ENCODE results near the gene BMP7.

Gene BMP7

DNA sequence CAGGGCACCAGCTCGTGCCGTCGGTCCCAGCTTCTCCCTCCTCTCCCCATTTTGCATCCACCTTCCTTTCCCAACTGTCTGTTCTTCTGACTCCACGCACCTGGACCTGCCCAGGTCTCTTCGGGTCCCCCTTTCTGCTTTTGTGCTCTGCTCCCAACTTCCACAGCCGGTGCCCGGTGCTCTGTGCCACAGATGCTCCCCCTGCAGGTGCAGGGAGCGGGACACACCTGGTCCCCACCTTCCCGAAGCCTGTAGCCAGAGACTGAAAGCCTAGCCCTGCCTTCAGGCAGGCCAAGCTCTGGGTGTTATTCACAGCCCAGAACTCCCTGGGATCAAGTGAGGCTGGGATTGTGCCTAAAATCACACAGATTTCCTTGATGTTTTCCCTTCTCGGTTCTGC is 24.6 kb upstream of the BMP7 start:
- H3K36me3 ChIP-seq: no peaks in the 10 kb centered on the region
- H3K27ac ChIP-seq: no peak overlapping the region
- no peak for DNase-seq
- H3K9me3 ChIP-seq: no peaks in the 10 kb centered on the region
- intact Hi-C loops (cut with DNase I; ENCODE audit: low total_unique reads): no loop called here
- no peaks in the 10 kb centered on the region for H3K4me1 ChIP-seq
- TF ChIP-seq, protein P1, sequence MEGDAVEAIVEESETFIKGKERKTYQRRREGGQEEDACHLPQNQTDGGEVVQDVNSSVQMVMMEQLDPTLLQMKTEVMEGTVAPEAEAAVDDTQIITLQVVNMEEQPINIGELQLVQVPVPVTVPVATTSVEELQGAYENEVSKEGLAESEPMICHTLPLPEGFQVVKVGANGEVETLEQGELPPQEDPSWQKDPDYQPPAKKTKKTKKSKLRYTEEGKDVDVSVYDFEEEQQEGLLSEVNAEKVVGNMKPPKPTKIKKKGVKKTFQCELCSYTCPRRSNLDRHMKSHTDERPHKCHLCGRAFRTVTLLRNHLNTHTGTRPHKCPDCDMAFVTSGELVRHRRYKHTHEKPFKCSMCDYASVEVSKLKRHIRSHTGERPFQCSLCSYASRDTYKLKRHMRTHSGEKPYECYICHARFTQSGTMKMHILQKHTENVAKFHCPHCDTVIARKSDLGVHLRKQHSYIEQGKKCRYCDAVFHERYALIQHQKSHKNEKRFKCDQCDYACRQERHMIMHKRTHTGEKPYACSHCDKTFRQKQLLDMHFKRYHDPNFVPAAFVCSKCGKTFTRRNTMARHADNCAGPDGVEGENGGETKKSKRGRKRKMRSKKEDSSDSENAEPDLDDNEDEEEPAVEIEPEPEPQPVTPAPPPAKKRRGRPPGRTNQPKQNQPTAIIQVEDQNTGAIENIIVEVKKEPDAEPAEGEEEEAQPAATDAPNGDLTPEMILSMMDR (IDR thresholded peaks at IDR 0.05): no peak
- H3K27me3 ChIP-seq: peaks cover 0 to 72% of the 10 kb centered on the region in 2 donors
- H3K4me3 ChIP-seq: no peak overlapping the region

DNA sequence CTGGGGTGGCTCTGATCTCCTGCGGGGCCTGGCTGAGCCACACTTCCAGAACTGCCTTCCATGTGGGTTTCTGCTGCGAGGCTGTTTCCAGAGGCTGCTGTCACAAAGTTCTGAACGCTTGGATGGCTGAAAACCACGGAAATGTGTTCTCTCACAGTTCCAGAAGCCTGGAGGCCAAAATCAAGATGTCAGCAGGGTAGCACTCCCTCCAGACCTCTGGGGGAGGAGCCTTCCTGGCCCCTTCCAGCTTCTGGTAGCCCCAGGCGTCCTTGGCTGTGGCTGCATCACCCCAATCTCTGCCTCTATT is 23.7 kb upstream of the BMP7 start:
- Histone ChIP-seq H3K9me3 (no peaks in the 10 kb centered on the region), H3K36me3 (no peaks in the 10 kb centered on the region), H3K4me1 (no peaks in the 10 kb centered on the region), H3K27me3 (peaks cover 0 to 79% of the 10 kb centered on the region in 2 donors), H3K27ac (no peak overlapping the region), H3K4me3 (no peak overlapping the region)
- no peak for DNase-seq
- TF ChIP-seq, protein P1 (IDR thresholded peaks at IDR 0.05): no peak
- intact Hi-C loops (cut with DNase I; ENCODE audit: low total_unique reads): no loop called here

DNA sequence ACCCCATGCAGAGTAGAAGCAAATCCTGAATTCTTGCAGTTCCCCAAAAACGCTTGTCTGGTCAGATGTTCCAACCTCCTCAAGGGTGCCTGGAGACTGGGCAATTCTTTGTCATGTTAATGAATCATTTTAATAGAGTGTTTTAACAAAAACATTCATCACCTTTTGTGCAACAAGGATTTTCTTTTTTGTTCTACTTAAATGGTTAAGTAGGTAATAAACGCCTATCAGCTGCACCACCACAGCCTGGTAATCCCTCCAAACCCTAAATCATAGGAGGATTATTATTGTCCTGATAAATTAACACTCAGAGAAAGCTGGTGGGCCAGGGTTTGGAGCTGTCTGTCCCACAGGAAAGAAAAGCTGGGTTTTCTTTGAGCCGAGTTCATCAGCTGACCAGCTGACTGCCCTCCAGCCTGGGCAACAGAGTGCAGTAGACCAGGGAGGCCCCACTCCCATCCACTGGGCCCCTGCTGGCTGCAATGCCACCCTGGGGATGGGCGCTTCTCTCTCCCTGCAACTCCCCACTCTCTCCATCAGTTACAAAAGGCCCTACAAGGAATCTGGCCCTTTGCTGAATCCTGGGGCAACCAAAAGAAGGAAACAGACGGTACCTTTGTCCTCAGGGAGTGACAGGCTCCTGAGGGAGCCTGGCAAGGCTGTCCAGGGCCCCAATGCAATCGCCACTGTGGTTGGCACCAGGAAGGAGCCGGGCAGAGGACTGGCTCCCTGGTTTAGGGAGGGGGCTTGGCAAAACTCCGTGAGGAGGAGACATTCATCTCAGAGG is 23.1 kb upstream of the BMP7 start:
- Histone ChIP-seq H3K4me3 (no peak overlapping the region), H3K36me3 (no peaks in the 10 kb centered on the region), H3K4me1 (no peaks in the 10 kb centered on the region), H3K27me3 (peaks cover 0 to 79% of the 10 kb centered on the region in 2 donors), H3K27ac (no peak overlapping the region), H3K9me3 (no peaks in the 10 kb centered on the region)
- no peak for DNase-seq
- intact Hi-C loops (cut with DNase I; ENCODE audit: low total_unique reads): no loop called here
- TF ChIP-seq, protein P1 (IDR thresholded peaks at IDR 0.05): no peak

DNA sequence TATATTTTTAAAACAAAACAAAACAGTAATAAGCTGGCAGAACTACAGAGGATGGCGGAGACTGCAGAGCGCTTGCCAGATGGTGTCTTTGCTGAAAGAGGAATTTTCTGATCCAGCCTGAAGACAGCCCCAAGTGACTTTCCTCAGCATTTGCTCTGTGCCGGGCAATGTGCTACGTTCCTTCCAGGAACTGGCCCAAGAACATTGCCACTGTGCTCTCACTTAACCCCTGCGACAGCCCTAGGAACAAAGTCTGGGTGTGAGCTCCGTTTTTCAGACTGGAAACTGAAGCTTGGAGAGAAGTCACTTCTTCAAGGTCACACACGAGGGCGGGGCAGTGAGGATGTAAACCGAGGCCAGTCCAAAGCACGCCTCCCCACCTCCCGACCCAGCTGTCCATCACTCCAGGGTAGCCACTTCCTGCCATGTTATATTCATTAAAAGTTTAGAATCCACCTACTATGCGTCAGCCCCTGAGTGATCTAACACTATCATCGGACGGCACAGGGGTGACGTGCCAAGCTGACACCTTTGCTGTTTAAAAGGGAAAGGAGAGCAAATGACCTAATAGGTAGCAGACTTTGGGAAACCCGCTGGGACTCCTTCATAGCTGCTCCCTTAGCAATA is 22.3 kb upstream of the BMP7 start:
- no peak for DNase-seq
- H3K9me3 ChIP-seq: no peaks in the 10 kb centered on the region
- TF ChIP-seq, protein P1 (IDR thresholded peaks at IDR 0.05): no peak
- no peak overlapping the region for H3K4me3 ChIP-seq
- H3K36me3 ChIP-seq: no peaks in the 10 kb centered on the region
- H3K27ac ChIP-seq: no peak overlapping the region
- intact Hi-C loops (cut with DNase I; ENCODE audit: low total_unique reads): no loop called here
- peaks cover 0 to 87% of the 10 kb centered on the region in 2 donors for H3K27me3 ChIP-seq
- H3K4me1 ChIP-seq: no peaks in the 10 kb centered on the region

DNA sequence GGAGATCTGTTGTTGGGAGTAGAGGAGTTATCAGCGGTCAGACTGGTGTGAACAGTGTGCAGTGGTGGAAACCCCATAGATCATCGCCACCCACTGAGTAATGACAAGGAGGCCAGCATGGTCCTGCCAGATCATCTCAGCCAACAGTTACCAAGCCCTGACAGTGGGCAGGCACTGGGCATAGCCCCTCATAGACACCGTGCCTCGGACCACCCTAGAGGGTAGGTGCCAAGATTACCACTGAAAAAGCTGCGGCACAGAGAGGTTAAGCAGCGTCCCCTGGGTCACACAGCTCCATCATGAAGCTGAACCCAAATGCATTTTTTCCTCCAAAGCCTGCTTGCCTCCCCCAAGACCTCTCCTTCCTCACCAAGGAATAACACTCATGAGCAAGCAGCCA is 21.5 kb upstream of the BMP7 start:
- no peaks in the 10 kb centered on the region for H3K9me3 ChIP-seq
- H3K27ac ChIP-seq: no peak overlapping the region
- intact Hi-C loops (cut with DNase I; ENCODE audit: low total_unique reads): no loop called here
- DNase-seq: no peak
- TF ChIP-seq, protein P1 (IDR thresholded peaks at IDR 0.05): no peak
- H3K36me3 ChIP-seq: no peaks in the 10 kb centered on the region
- peaks cover 0 to 94% of the 10 kb centered on the region in 2 donors for H3K27me3 ChIP-seq
- H3K4me1 ChIP-seq: no peaks in the 10 kb centered on the region
- no peak overlapping the region for H3K4me3 ChIP-seq

Data from tibial artery (tissue), 4 donors.